Endothelial cell of umbilical vein (primary cell): Measurements from ENCODE around the gene DAPK2. TPM values are rescaled to one million over a fixed set of nuclear protein-coding genes. Genes with fewer than 3 reads are reported as not detected.
"Not testable (repeated sequence)": the region's sequence is repeated elsewhere in the genome, so short reads cannot be mapped to it uniquely, and the experiment has no call there.

Experiments used
- BruUV-seq: library from RNA; stranded (reverse); fragments of 400-500 nt; replicated peaks from 2 replicates; lab custom pipeline; 2021; lab: Mats Ljungman, UMichigan
- CTCF ChIA-PET: fragments of 300-600, 350-600 bp; sonication (Branson Sonifier 250); formaldehyde crosslinking; loops from one replicate; lab custom pipeline; 2021; ENCODE audit warnings: antibody characterized with exemption, inconsistent platforms; lab: Charles Lee
- POLR2A ChIA-PET: fragments of 300-600, 350-600 bp; sonication (Branson Sonifier 250); formaldehyde crosslinking; loops from one replicate; lab custom pipeline; 2021; ENCODE audit warnings: antibody characterized with exemption, inconsistent platforms; lab: Charles Lee
- DNase-seq: peaks from one replicate; pipeline ENCODE4 v3.0.0-alpha.2; 2011; ENCODE audit warnings: low read depth, low spot score
- FAIRE-seq: peaks from 2 replicates; lab custom pipeline; 2011; peaks lifted over from hg19 to GRCh38; lab: Jason Lieb, UNC
- H2AFZ ChIP-seq: 2 replicates; pipeline ENCODE4 v1.6.0; 2012; ENCODE audit warnings: low read depth, low read length, control low read depth, inconsistent platforms
- H3K27ac ChIP-seq: 2 replicates; pipeline ENCODE4 v1.5.1; 2011; ENCODE audit warnings: low read depth, mild to moderate bottlenecking, control low read depth, low read length, moderate library complexity; ENCODE audit not compliant: insufficient read depth
- H3K27me3 ChIP-seq, 2 experiments: 2 replicates each; pipeline versions ENCODE4 v1.6.0 to v1.6.1; 2011; ENCODE audit warnings: low read length in 2 of 2, mixed read lengths in 1 of 2; ENCODE audit not compliant: control insufficient read depth in 2 of 2, insufficient read depth in 2 of 2
- H3K36me3 ChIP-seq, 2 experiments: 2 replicates in 1 of 2; 3 replicates in 1 of 2; pipeline ENCODE4 v1.5.1; 2011; ENCODE audit warnings: low read length in 2 of 2, mild to moderate bottlenecking in 1 of 2, moderate library complexity in 1 of 2; ENCODE audit not compliant: control insufficient read depth in 2 of 2, insufficient read depth in 2 of 2; ENCODE audit errors: extremely low read depth in 1 of 2
- H3K4me1 ChIP-seq: 3 replicates; pipeline ENCODE4 v1.5.1; 2011; ENCODE audit warnings: mild to moderate bottlenecking, low read length; ENCODE audit not compliant: control insufficient read depth, insufficient read depth; ENCODE audit errors: extremely low read depth
- H3K4me2 ChIP-seq: 2 replicates; pipeline ENCODE4 v1.6.1; 2011; ENCODE audit warnings: low read length, control low read depth, mixed read lengths; ENCODE audit not compliant: insufficient read depth
- H3K4me3 ChIP-seq, 3 experiments: fragments of 200-600 bp in 1 of 3; sonication (generic), shearing (Covaris generic) in 1 of 3; replicated peaks in 1 of 3; 2 replicates each; pipeline ENCODE4 v1.5.1; 2011 to 2016; ENCODE audit warnings: control low read depth in 3 of 3, low read length in 3 of 3, mild to moderate bottlenecking in 2 of 3, inconsistent platforms in 1 of 3, low read depth in 1 of 3, moderate library complexity in 1 of 3; ENCODE audit not compliant: insufficient read depth in 1 of 3
- H3K79me2 ChIP-seq: 2 replicates; pipeline ENCODE4 v1.6.0; 2012; ENCODE audit warnings: low read length, inconsistent platforms; ENCODE audit not compliant: control insufficient read depth, insufficient read depth
- H3K9ac ChIP-seq: replicated peaks from 2 replicates; pipeline ENCODE3; 2011; ENCODE audit warnings: low read length, control low read depth; ENCODE audit not compliant: insufficient read depth; ENCODE audit errors: extremely low read depth
- H3K9me1 ChIP-seq: replicated peaks from 3 replicates; pipeline ENCODE4 v1.6.0; 2011; ENCODE audit warnings: mild to moderate bottlenecking, low read length; ENCODE audit not compliant: control insufficient read depth, insufficient read depth; ENCODE audit errors: extremely low read depth
- H3K9me3 ChIP-seq: replicated peaks from 2 replicates; pipeline ENCODE4 v1.5.1; 2012; ENCODE audit warnings: low read length, inconsistent platforms; ENCODE audit not compliant: control insufficient read depth, insufficient read depth
- H4K20me1 ChIP-seq: replicated peaks from 2 replicates; pipeline ENCODE3; 2011; ENCODE audit warnings: mild to moderate bottlenecking, low read length; ENCODE audit not compliant: control insufficient read depth, insufficient read depth; ENCODE audit errors: extremely low read depth
- CTCF ChIP-seq, 2 donors: IDR thresholded peaks; 1 replicate in 1 of 2; 2 replicates in 1 of 2; pipeline ENCODE4 v1.5.1; 2011; ENCODE audit warnings: low read length in 2 of 2, mild to moderate bottlenecking in 2 of 2, moderate library complexity in 2 of 2, control low read depth in 1 of 2, inconsistent platforms in 1 of 2, low read depth in 1 of 2; ENCODE audit not compliant: insufficient read depth in 1 of 2; ENCODE audit errors: extremely low read depth in 1 of 2
- EZH2 ChIP-seq: IDR thresholded peaks from 2 replicates; pipeline ENCODE4 v1.6.1; 2012; ENCODE audit warnings: borderline replicate concordance, low read depth, mild to moderate bottlenecking, moderate library complexity, low read length, inconsistent platforms; ENCODE audit not compliant: severe bottlenecking
- FOS ChIP-seq: IDR thresholded peaks from 2 replicates; pipeline ENCODE4 v1.6.1; 2011; ENCODE audit warnings: mild to moderate bottlenecking, low read length, moderate library complexity, borderline replicate concordance; ENCODE audit not compliant: insufficient read depth
- GATA2 ChIP-seq: IDR thresholded peaks from 2 replicates; pipeline ENCODE4 v1.7.0; 2011; ENCODE audit warnings: low read depth, mild to moderate bottlenecking, moderate library complexity, mixed read lengths, low read length; ENCODE audit not compliant: insufficient read length, insufficient read depth
- JUN ChIP-seq: IDR thresholded peaks from 2 replicates; pipeline ENCODE4 v1.6.1; 2011; ENCODE audit warnings: borderline replicate concordance, low read depth; ENCODE audit not compliant: insufficient read length, insufficient read depth
- MAX ChIP-seq: IDR thresholded peaks from 2 replicates; pipeline ENCODE4 v1.6.1; 2011; ENCODE audit not compliant: insufficient read depth, insufficient read length
- MYC ChIP-seq: IDR thresholded peaks from one replicate; pipeline ENCODE4 v1.6.1; 2011; ENCODE audit warnings: mild to moderate bottlenecking, low read depth, low read length
- POLR2A ChIP-seq: IDR thresholded peaks from 2 replicates; pipeline ENCODE4 v1.6.1; 2012; ENCODE audit warnings: low read depth, mild to moderate bottlenecking, control low read depth, low read length
- POLR2AphosphoS5 ChIP-seq: IDR thresholded peaks from 2 replicates; pipeline ENCODE4 v1.6.1; 2012; ENCODE audit warnings: low read depth, mild to moderate bottlenecking, control low read depth, low read length, moderate library complexity; ENCODE audit not compliant: insufficient read depth
- dilution Hi-C: fragments of 300-500 bp; cut with MboI; formaldehyde crosslinking; loops from one replicate; pipeline ENCODE4 v1.15.0; 2019; ENCODE audit warnings: low sequenced_read_pairs; ENCODE audit not compliant: extremely low pct_ligation_motif_present
- intact Hi-C: fragments of 100-400 bp; cut with micrococcal nuclease; formaldehyde crosslinking; loops from one replicate; pipeline ENCODE4 v1.10.0; 2022
- polyA plus RNA-seq, 4 experiments: library from polyadenylated mRNA; depleted of rRNA in 3 of 4; stranded (reverse) in 3 of 4; unstranded in 1 of 4; fragments of >200 nt; gene quantifications; 2 replicates each; pipeline versions ENCODE4 v1.2.1 to v1.2.3, GENCODE V29; 2011 to 2012; ENCODE audit warnings: missing spikeins in 1 of 4
- total RNA-seq: library from RNA; stranded (reverse); gene quantifications from 2 replicates; pipeline ENCODE4 v1.2.3, GENCODE V29; 2021

DAPK2 gene
- total and polyA plus RNA-seq, 2 donors (not counting 3 experiments of a cell fraction or from before 2014, with no cell fraction given): 2.8 to 6.7 TPM

GRCh38 chr15:63900306-63900705 lies 146.0 kb downstream of the DAPK2 start:
- Histone ChIP-seq H3K4me3 (no peak overlapping the region), H4K20me1 (no peaks in the 10 kb centered on the region), H2AFZ (no peak overlapping the region), H3K4me1 (peaks cover 11% of the 10 kb centered on the region), H3K27me3 (no peaks in the 10 kb centered on the region), H3K9me3 (no peaks in the 10 kb centered on the region), H3K4me2 (no peak overlapping the region), H3K9ac (no peak overlapping the region), H3K27ac (no peak overlapping the region), H3K9me1 (no peaks in the 10 kb centered on the region), H3K36me3 (no peaks in the 10 kb centered on the region), H3K79me2 (no peaks in the 10 kb centered on the region)
- intact Hi-C loops: no loop called here
- no peak for FAIRE-seq
- no peak for TF ChIP-seq MAX
- TF ChIP-seq MYC: no peak
- no peak for TF ChIP-seq POLR2AphosphoS5
- no peak for TF ChIP-seq FOS
- TF ChIP-seq EZH2: no peak
- no peak for TF ChIP-seq JUN
- TF ChIP-seq GATA2: no peak
- no peak for TF ChIP-seq CTCF (IDR thresholded peaks at IDR 0.05; ENCODE audit: extremely low read depth in 1 of 2, insufficient read depth in 1 of 2, low read depth in 1 of 2, low read length in 2 of 2)
- TF ChIP-seq POLR2A: no peak
- BruUV-seq: no TSS peak
- dilution Hi-C loops: no loop called here
- no peak for DNase-seq
- ChIA-PET CTCF (interaction anchor here (1.9 kb wide), 1 partner anchor 148 kb away, joined by 4 read pairs; no protein-coding TSS in a partner anchor), POLR2A (no interaction called here)

GRCh38 chr15:63899606-63900005 lies 146.7 kb downstream of the DAPK2 start:
- H3K27ac ChIP-seq, H3K4me2 ChIP-seq, DNase-seq, H3K9me3 ChIP-seq, BruUV-seq, H3K27me3 ChIP-seq, FAIRE-seq, H3K36me3 ChIP-seq, H2AFZ ChIP-seq, intact Hi-C loops, dilution Hi-C loops, H3K9me1 ChIP-seq, POLR2A ChIA-PET, H3K4me3 ChIP-seq, H4K20me1 ChIP-seq, H3K9ac ChIP-seq, H3K79me2 ChIP-seq: not testable (repeated sequence)
- CTCF ChIA-PET: interaction anchor here (1.6 to 1.9 kb wide), 2 partner anchors 147 kb away, joined by 4 to 5 read pairs; partner anchors contain the start of gene DAPK2
- peaks cover 11% of the 10 kb centered on the region for H3K4me1 ChIP-seq
